Esophagus squamous epithelium (tissue), 4 donors: ENCODE results near the gene OR1B1.

Experiments
- POLR2A ChIP-seq, 4 donors: fragments of 450-650 bp; IDR thresholded peaks; one replicate each; pipeline ENCODE4 v1.6.1; 2017; ENCODE audit warnings: antibody characterized with exemption in 4 of 4, mild to moderate bottlenecking in 4 of 4, moderate library complexity in 3 of 4
- TF ChIP-seq, protein P1 (sequence below), 6 experiments: fragments of 450-650 bp in 4 of 6; fragments of 200-600 bp in 2 of 6; sonication (generic) in 2 of 6; IDR thresholded peaks; one replicate each; pipeline ENCODE4 v1.5.1; 2016 to 2019; ENCODE audit warnings: antibody characterized with exemption in 6 of 6, mild to moderate bottlenecking in 4 of 6, moderate library complexity in 4 of 6

DNA sequence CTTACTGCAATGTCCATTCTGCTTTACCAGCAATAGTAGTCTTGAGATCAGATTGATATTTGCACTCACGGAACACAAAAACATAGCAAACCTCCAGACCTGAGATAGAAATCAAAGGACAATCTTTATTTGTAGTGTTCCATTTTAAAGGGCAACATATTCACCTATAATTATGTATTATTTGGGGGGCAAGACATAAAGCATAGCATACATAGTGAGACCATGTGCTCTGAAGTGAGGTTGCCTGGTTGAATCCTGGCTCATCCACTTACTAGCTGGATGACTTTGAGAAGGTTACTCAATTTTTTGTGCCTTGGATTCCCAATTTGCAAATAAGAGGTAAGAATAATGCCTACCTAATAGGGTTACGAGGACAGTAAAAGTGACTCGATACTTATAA lies at the start of gene OR1B1:
- TF ChIP-seq, protein P1, sequence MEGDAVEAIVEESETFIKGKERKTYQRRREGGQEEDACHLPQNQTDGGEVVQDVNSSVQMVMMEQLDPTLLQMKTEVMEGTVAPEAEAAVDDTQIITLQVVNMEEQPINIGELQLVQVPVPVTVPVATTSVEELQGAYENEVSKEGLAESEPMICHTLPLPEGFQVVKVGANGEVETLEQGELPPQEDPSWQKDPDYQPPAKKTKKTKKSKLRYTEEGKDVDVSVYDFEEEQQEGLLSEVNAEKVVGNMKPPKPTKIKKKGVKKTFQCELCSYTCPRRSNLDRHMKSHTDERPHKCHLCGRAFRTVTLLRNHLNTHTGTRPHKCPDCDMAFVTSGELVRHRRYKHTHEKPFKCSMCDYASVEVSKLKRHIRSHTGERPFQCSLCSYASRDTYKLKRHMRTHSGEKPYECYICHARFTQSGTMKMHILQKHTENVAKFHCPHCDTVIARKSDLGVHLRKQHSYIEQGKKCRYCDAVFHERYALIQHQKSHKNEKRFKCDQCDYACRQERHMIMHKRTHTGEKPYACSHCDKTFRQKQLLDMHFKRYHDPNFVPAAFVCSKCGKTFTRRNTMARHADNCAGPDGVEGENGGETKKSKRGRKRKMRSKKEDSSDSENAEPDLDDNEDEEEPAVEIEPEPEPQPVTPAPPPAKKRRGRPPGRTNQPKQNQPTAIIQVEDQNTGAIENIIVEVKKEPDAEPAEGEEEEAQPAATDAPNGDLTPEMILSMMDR (IDR thresholded peaks at IDR 0.05) = no peak
- TF ChIP-seq POLR2A (IDR thresholded peaks at IDR 0.05) = no peak
